Lower lobe of right lung (tissue), 2 donors: ENCODE data around the gene NR3C1. TPM values are rescaled to one million over a fixed set of nuclear protein-coding genes. Genes with fewer than 3 reads are reported as not detected.

Experiments
- ATAC-seq, 2 donors: fragments of 200-7000 bp; cut with Tn5 transposase; one replicate each; pipeline ENCODE4 v1.9.1; 2020 to 2022; ENCODE audit warnings: mild to moderate bottlenecking in 2 of 2, moderate library complexity in 2 of 2
- DNase-seq: peaks from one replicate; pipeline ENCODE4 v3.0.0-alpha.2; 2020
- H3K27ac ChIP-seq: fragments of 200-600 bp; one replicate; pipeline ENCODE4 v1.8.0; 2022
- H3K27me3 ChIP-seq: fragments of 200-600 bp; one replicate; pipeline ENCODE4 v1.8.0; 2022; ENCODE audit warnings: low read depth
- H3K36me3 ChIP-seq: fragments of 200-600 bp; one replicate; pipeline ENCODE4 v1.8.0; 2022; ENCODE audit warnings: mild to moderate bottlenecking
- H3K4me1 ChIP-seq: fragments of 200-600 bp; one replicate; pipeline ENCODE4 v1.8.0; 2022
- H3K4me3 ChIP-seq: fragments of 200-600 bp; one replicate; pipeline ENCODE4 v1.8.0; 2022; ENCODE audit warnings: mild to moderate bottlenecking
- H3K9me3 ChIP-seq: fragments of 200-600 bp; one replicate; pipeline ENCODE4 v1.8.0; 2022
- CTCF ChIP-seq: fragments of 200-600 bp; IDR thresholded peaks from one replicate; pipeline ENCODE4 v1.8.0; 2022; ENCODE audit warnings: antibody characterized with exemption, mild to moderate bottlenecking
- intact Hi-C: fragments of 100-400 bp; cut with DNase I; formaldehyde crosslinking; loops from one replicate; pipeline ENCODE4 v1.11.0; 2022
- total RNA-seq: library from RNA; stranded (reverse); fragmentation: NEBNext Ultra II Directional; extraction: Animal tissue kit (Norgen Biotek cat#: 25700); gene quantifications from one replicate; pipeline ENCODE4 v1.2.1, GENCODE V29; 2021
- donor health status: DM: no; HTN: yes; CAD: no; lungs with severe emphysema.

Gene NR3C1
- total RNA-seq, 1 donor from 2014 or later: 110 TPM

DNA sequence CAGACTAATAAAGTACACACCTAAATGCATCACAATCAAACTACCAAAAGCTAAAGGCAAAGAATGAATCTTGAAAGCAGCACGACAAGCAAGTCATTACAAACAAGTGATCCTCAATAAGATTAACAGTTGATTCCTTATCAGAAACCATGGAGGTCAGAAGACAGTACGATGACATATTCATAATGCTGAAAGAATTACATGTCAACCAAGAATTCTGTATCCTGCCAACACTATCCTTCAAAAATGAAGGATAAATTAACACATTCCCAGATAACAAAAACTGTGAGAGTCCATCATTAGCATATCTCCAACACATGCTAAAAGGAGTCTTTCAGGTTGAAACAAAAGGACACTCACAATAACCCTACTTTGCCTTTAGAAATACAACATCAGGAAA lies 39.4 kb downstream of the NR3C1 start:
- DNase-seq (no peak), ATAC-seq (no peak)
- H3K4me3 ChIP-seq: no peak overlapping the region
- peaks cover 9% of the 10 kb centered on the region for H3K9me3 ChIP-seq
- no peaks in the 10 kb centered on the region for H3K27me3 ChIP-seq
- no peaks in the 10 kb centered on the region for H3K36me3 ChIP-seq
- no peak overlapping the region for H3K27ac ChIP-seq
- H3K4me1 ChIP-seq: peaks cover 41% of the 10 kb centered on the region
- no peak for TF ChIP-seq CTCF
- intact Hi-C loops: no loop called here

DNA sequence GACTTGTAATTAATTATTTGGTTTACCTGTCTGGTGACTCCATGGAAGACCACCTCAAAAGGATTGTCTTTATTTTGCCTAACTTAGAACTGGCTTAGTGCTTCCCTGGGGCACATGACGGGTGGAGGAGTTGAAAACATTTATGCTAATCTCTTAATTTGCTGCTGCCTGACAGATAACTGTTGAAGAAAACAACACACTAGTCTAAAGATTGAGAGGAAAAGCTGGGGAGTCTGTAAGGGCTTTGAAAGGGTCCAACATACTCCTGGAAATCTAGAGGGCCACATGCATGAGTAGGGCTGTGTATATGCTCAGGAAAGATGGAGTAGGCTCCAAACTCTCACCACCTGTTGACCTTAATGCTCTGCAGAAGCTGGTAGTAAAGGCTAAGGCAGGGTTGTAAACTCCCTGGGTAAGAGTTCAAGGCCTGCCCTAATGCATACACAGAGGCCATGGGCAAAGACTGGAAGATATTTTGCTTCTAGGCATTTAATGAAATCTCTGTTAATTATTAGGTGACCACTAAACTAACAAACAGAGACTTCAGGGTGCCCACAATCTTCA lies 40.7 kb downstream of the NR3C1 start:
- ATAC-seq: no peak
- peaks cover 9% of the 10 kb centered on the region for H3K9me3 ChIP-seq
- no peak overlapping the region for H3K27ac ChIP-seq
- no peaks in the 10 kb centered on the region for H3K27me3 ChIP-seq
- peaks cover 51% of the 10 kb centered on the region for H3K4me1 ChIP-seq
- TF ChIP-seq CTCF: no peak
- intact Hi-C loops: no loop called here
- no peak for DNase-seq
- H3K4me3 ChIP-seq: no peak overlapping the region
- H3K36me3 ChIP-seq: no peaks in the 10 kb centered on the region

GRCh38 chr5:143361438-143361837 lies 42.0 kb downstream of the NR3C1 start:
- Histone ChIP-seq H3K9me3 (peaks cover 9% of the 10 kb centered on the region), H3K27me3 (no peaks in the 10 kb centered on the region), H3K4me1 (peaks cover 58% of the 10 kb centered on the region), H3K27ac (no peak overlapping the region), H3K4me3 (no peak overlapping the region), H3K36me3 (no peaks in the 10 kb centered on the region)
- TF ChIP-seq CTCF: no peak
- peak in 1 of 2 donors; percentile 32 for ATAC-seq
- intact Hi-C loops: no loop called here
- DNase-seq: no peak

GRCh38 chr5:143360755-143361154 lies 42.7 kb downstream of the NR3C1 start:
- no peak overlapping the region for H3K27ac ChIP-seq
- H3K27me3 ChIP-seq: no peaks in the 10 kb centered on the region
- TF ChIP-seq CTCF: no peak
- peaks cover 58% of the 10 kb centered on the region for H3K4me1 ChIP-seq
- no peaks in the 10 kb centered on the region for H3K36me3 ChIP-seq
- ATAC-seq: no peak
- peaks cover 9% of the 10 kb centered on the region for H3K9me3 ChIP-seq
- no peak for DNase-seq
- no peak overlapping the region for H3K4me3 ChIP-seq
- intact Hi-C loops: no loop called here

DNA sequence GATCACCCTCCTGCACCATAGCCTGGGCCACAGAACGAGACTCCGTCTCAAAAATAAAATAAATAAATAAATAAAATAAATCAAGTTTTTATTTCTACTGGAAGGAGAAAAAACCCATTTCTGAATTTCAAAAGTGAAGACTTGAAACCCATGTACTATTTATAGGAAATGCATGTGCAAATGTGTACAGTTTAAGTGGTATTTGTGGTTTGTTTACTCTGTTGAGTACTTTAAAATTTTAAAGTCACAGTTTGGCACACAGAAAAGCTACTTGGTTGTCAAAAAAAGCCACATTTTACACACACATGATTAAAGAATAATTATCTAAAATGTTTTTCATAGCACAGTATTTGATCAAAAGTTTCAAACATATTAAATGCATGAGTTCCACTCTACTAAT lies 43.6 kb downstream of the NR3C1 start:
- peaks cover 67% of the 10 kb centered on the region for H3K4me1 ChIP-seq
- intact Hi-C loops: no loop called here
- DNase-seq (no peak), ATAC-seq (no peak)
- peaks cover 9% of the 10 kb centered on the region for H3K9me3 ChIP-seq
- H3K4me3 ChIP-seq: no peak overlapping the region
- no peaks in the 10 kb centered on the region for H3K27me3 ChIP-seq
- no peak for TF ChIP-seq CTCF
- no peaks in the 10 kb centered on the region for H3K36me3 ChIP-seq
- no peak overlapping the region for H3K27ac ChIP-seq
